ENCODE data around the gene COX6A2.

DNA sequence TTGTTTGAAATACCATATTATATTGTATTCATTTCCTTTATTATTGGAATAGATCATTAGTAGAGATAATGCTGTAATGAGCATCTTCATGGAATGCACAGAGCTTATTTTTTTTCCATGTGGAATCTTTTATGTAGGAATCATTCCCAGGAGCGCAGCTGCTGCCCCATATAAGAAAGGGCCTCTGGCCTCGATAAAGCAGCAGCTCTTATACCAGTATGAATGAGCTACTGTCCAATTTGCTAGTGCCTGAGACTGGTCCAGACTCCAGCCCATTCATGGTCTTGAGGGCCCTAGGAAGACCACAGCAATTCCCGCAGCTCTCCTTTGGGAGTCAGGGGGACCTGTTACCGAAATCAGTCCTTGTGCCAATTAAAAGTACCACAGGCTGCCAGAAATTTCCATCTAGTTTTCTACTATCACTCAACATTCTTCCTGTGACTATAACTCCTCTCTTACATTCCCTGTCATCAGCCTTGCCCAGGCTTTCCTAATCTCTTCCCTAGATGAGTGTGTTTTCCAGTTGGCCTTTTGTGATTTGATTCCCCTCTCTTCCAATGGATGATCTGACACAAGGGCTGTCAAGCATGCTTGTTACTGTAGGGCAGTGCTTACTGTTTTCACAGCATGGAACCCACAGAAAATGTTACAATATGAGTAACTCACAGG is 12.5 kb upstream of the COX6A2 start:
- TF ChIP-seq EZH2 (IDR thresholded peaks at IDR 0.05; ENCODE audit: low read length) = no peak
- no peak for TF ChIP-seq CTCF (optimal IDR thresholded peaks at IDR 0.05 in 1 of 3, IDR thresholded peaks at IDR 0.05 in 1 of 3, conservative IDR thresholded peaks at IDR 0.05 in 1 of 3; ENCODE audit: extremely low read depth in 1 of 3, insufficient read depth in 2 of 3, low read length in 3 of 3)

Measured in keratinocyte (primary cell).